Astrocyte of the cerebellum (primary cell): ENCODE data around the gene TBC1D22B.
"Not testable (repeated sequence)": the region's sequence is repeated elsewhere in the genome, so short reads cannot be mapped to it uniquely, and the experiment has no call there.

ENCODE experiments used
- DNase-seq: peaks from one replicate; pipeline ENCODE4 v3.0.0-alpha.2; 2011; ENCODE audit warnings: low read depth
- H3K4me3 ChIP-seq: 2 replicates; pipeline ENCODE4 v1.5.1; 2011; ENCODE audit warnings: mild to moderate bottlenecking, low read depth, low read length, moderate library complexity
- CTCF ChIP-seq: IDR thresholded peaks from 2 replicates; pipeline ENCODE4 v1.5.1; 2012; ENCODE audit warnings: low read length, low read depth, moderate library complexity, mild to moderate bottlenecking; ENCODE audit errors: missing control alignments
- in situ Hi-C: cut with HindIII; loops from 2 replicates; pipeline ENCODE4 v1.10.0; 2017; ENCODE audit warnings: low sequenced_read_pairs

The TBC1D22B gene

GRCh38 chr6:37338745-37339255, 81.2 kb downstream of the TBC1D22B start:
- no peak for TF ChIP-seq CTCF
- H3K4me3 ChIP-seq, result no peak overlapping the region
- in situ Hi-C loops, result no loop called here
- no peak for DNase-seq

DNA sequence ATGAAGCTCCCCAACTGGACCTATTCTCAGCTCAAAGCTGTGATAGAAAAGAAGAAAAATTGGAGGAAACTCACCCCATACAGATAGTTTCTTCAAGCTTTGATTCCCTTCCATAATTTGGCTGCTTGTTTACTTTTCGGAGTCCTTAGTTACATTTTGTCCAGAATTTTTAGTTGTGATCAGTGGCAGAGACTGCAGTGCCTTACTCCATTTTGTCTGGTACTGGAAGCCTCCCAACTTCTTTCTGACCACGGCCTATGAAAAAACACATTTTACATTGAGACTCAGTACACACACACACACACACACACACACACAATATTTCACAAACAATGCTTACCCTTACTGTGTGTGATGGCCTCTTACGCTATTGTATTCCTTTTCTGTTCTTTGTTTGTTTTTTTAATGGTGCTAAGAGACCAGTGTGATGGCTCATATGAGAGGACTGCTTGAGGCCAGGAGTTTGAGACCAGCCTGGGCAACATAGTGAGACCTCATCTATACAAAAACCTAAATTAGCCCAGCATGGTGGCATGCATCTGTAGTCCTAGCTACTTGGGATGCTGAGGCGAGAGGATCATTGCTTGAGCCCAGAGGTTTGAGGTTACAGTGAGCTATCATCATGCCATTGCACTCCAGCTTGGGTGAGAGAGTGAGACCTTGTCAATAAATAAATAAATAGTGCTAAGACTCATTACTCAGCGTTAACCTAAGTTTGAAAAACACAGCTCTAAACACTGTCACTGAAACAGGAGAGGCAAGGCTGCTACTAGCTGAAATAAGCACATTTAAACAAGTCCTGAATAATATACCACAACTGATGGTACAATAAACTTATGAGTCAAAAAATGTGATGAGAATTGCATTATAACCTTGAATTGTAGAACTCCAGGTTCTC, 82.4 kb downstream of the TBC1D22B start:
- no peak for DNase-seq
- no peak overlapping the region for H3K4me3 ChIP-seq
- no peak for TF ChIP-seq CTCF
- in situ Hi-C loops, result no loop called here

DNA sequence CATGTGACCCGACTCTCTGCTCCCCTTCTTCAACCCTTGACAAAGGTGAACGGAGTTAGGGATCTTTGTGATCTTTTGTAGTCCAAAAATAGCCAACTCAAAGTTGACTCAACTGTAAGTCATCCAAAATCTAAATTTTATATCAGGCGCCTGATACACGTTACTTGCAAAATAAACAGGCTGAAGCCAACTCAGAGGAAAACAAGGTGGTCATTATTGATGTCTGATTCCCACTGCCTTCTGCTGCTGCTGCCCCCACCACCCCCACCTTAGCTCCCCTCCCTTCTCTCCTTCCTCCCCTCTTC, 83.0 kb downstream of the TBC1D22B start:
- in situ Hi-C loops, result no loop called here
- no peak for TF ChIP-seq CTCF

DNA sequence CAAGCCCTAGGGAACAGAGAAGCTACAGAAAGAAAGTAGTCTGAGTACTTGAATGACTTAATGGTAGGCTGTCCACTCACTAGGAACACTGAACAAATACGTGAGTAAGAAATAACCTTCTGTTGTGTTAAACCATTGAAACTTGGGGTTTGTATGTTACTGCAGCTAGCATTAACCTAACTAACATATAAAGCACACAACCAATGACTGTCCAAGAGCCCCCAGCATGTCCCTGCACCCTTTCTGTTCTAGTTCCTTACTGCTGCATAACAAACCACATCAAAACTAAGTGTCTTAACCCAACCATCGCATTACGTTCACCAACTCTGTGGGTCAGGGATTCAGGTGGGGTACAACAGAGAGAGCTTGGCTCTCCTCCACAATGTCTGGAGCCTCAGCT, 85.7 kb downstream of the TBC1D22B start:
- TF ChIP-seq CTCF, result no peak
- no peak overlapping the region for H3K4me3 ChIP-seq
- in situ Hi-C loops, result no loop called here
- DNase-seq, result no peak

More for the DNA sequence above, 83.0 kb downstream of the TBC1D22B start:
- H3K4me3 ChIP-seq, result no peak overlapping the region
- DNase-seq, result no peak

- H3K4me3 ChIP-seq, result no peak overlapping the region
- no peak for DNase-seq
- in situ Hi-C loops, result no loop called here
- no peak for TF ChIP-seq CTCF
These were observed 86.7 kb downstream of the TBC1D22B start for GRCh38 chr6:37344308-37344707.

DNA sequence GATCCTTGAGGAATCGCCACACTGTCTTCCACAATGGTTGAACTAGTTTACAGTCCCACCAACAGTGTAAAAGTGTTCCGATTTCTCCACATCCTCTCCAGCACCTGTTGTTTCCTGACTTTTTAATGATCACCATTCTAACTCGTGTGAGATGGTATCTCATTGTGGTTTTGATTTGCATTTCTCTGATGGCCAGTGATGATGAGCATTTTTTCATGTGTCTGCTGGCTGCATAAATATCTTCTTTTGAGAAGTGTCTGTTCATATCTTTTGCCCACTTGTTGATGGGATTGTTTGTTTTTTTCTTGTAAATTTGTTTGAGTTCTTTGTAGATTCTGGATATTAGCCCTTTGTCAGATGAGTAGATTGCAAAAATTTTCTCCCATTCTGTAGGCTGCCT, 88.2 kb downstream of the TBC1D22B start:
- H3K4me3 ChIP-seq, DNase-seq, in situ Hi-C loops: not testable (repeated sequence)

DNA sequence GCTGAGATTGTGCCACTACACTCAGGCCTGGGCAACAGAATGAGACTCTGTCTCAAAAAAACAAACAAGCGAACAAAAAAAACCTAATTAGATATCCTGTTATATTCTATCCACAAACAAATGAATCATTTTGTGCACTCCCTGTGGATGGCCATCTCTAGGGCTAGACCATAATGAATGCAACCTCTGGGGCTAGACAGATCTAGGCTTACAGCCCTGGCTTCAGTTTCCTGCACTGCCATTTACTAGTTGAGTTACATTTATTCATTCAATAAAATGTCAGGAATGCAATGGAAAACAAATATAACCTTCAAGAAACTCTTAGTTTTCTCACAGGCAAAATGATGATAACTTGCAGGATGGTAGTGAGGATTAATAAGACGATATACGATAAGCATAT, 89.6 kb downstream of the TBC1D22B start:
- no peak overlapping the region for H3K4me3 ChIP-seq
- TF ChIP-seq CTCF, result no peak
- DNase-seq, result no peak
- in situ Hi-C loops, result no loop called here
